ENCODE measurements around the gene ENDOV.

DNA sequence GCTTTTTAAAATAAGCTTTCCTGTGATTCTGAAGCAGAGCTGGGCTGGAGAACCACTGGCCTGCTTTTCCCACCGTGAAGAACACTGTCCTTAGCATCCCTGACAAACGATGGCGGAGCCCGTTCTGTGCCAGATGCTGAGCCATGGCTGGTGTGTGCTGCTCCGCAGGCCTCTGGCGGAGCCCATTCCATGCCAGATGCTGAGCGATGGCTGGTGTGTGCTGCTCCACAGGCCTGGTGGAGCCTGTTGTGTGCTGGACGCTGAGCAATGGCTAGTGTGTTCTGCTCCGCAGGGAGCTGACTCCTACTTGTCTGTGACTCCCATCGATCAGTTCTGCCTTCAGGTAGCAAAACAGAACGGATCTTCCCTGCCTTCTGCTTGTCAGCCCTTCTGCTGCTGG is 4.3 kb downstream of the ENDOV start:
- TF ChIP-seq, protein P1, sequence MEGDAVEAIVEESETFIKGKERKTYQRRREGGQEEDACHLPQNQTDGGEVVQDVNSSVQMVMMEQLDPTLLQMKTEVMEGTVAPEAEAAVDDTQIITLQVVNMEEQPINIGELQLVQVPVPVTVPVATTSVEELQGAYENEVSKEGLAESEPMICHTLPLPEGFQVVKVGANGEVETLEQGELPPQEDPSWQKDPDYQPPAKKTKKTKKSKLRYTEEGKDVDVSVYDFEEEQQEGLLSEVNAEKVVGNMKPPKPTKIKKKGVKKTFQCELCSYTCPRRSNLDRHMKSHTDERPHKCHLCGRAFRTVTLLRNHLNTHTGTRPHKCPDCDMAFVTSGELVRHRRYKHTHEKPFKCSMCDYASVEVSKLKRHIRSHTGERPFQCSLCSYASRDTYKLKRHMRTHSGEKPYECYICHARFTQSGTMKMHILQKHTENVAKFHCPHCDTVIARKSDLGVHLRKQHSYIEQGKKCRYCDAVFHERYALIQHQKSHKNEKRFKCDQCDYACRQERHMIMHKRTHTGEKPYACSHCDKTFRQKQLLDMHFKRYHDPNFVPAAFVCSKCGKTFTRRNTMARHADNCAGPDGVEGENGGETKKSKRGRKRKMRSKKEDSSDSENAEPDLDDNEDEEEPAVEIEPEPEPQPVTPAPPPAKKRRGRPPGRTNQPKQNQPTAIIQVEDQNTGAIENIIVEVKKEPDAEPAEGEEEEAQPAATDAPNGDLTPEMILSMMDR (IDR thresholded peaks at IDR 0.05), result no peak
- no peak for TF ChIP-seq POLR2A (IDR thresholded peaks at IDR 0.05)
